IMR-90 (cell line): ENCODE results near the gene RAPGEFL1. TPM values are rescaled to one million over a fixed set of nuclear protein-coding genes. Genes with fewer than 3 reads are reported as not detected.
A peak's percentile ranks its signal among the peaks of the same experiment; 100 is the strongest.

ENCODE experiments used
- ATAC-seq: fragments of 200-7000 bp; cut with Tn5 transposase; 2 replicates; pipeline ENCODE4 v1.9.1; 2020; ENCODE audit warnings: low read depth, mild to moderate bottlenecking, moderate library complexity
- BruUV-seq: library from RNA; stranded (reverse); fragments of 400-500 nt; replicated peaks from 2 replicates; lab custom pipeline; 2021; lab: Mats Ljungman, UMichigan
- CTCF ChIA-PET: fragments of 300-600 bp; formaldehyde crosslinking; extraction: SDS; loops from one replicate; lab custom pipeline; 2021; ENCODE audit warnings: antibody characterized with exemption; lab: Yijun Ruan, JAX
- POLR2A ChIA-PET: fragments of 300-600 bp; sonication (Branson Sonifier 250); formaldehyde crosslinking; loops from one replicate; lab custom pipeline; 2022; ENCODE audit warnings: antibody characterized with exemption; ENCODE audit not compliant: unreplicated experiment; lab: Charles Lee
- DNase-seq: peaks from one replicate; pipeline ENCODE4 v3.0.0; 2013
- H2AFZ ChIP-seq: replicated peaks from 2 replicates; pipeline ENCODE3; 2013; ENCODE audit warnings: low read length, mild to moderate bottlenecking; ENCODE audit not compliant: poor library complexity
- H2AK5ac ChIP-seq: 2 replicates; pipeline ENCODE4 v1.6.1; 2013; ENCODE audit warnings: low read depth, low read length, inconsistent platforms
- H2AK9ac ChIP-seq: replicated peaks from 2 replicates; pipeline ENCODE3; 2013; ENCODE audit warnings: mild to moderate bottlenecking, low read depth, low read length, moderate library complexity; ENCODE audit not compliant: poor library complexity
- H2BK120ac ChIP-seq: 2 replicates; pipeline ENCODE4 v1.6.1; 2013; ENCODE audit warnings: low read depth, low read length, inconsistent platforms
- H2BK15ac ChIP-seq: 3 replicates; pipeline ENCODE4 v1.6.1; 2013; ENCODE audit warnings: low read depth, low read length, inconsistent platforms
- H2BK20ac ChIP-seq: 2 replicates; pipeline ENCODE4 v1.6.1; 2013; ENCODE audit warnings: low read depth, mild to moderate bottlenecking, inconsistent platforms, low read length, moderate library complexity
- H2BK5ac ChIP-seq: 2 replicates; pipeline ENCODE4 v1.6.1; 2013; ENCODE audit warnings: mild to moderate bottlenecking, low read depth, low read length, inconsistent platforms; ENCODE audit not compliant: poor library complexity, severe bottlenecking
- H3K14ac ChIP-seq: replicated peaks from 2 replicates; pipeline ENCODE4 v1.6.1; 2013; ENCODE audit warnings: low read depth, low read length, inconsistent platforms
- H3K18ac ChIP-seq: 2 replicates; pipeline ENCODE4 v1.6.1; 2013; ENCODE audit warnings: low read depth, low read length, control low read depth
- H3K23ac ChIP-seq: 2 replicates; pipeline ENCODE4 v1.6.1; 2013; ENCODE audit warnings: low read depth, low read length, inconsistent platforms
- H3K27ac ChIP-seq: 2 replicates; pipeline ENCODE4 v1.5.1; 2013; ENCODE audit warnings: mild to moderate bottlenecking, control low read depth, low read length; ENCODE audit not compliant: insufficient read depth
- H3K27me3 ChIP-seq: 2 replicates; pipeline ENCODE4 v1.6.1; 2013; ENCODE audit warnings: low read length; ENCODE audit not compliant: control insufficient read depth, insufficient read depth
- H3K36me3 ChIP-seq: 2 replicates; pipeline ENCODE4 v1.6.1; 2013; ENCODE audit warnings: low read length, mixed read lengths; ENCODE audit not compliant: control insufficient read depth, insufficient read depth
- H3K4ac ChIP-seq: 2 replicates; pipeline ENCODE4 v1.6.1; 2013; ENCODE audit warnings: low read depth, low read length, inconsistent platforms
- H3K4me1 ChIP-seq: 2 replicates; pipeline ENCODE4 v1.6.1; 2013; ENCODE audit warnings: low read length, mixed read lengths; ENCODE audit not compliant: control insufficient read depth, insufficient read depth
- H3K4me2 ChIP-seq: 2 replicates; pipeline ENCODE4 v1.6.1; 2013; ENCODE audit warnings: low read depth, mild to moderate bottlenecking, control low read depth, low read length, moderate library complexity
- H3K4me3 ChIP-seq: 2 replicates; pipeline ENCODE4 v1.5.1; 2013; ENCODE audit warnings: low read depth, mild to moderate bottlenecking, control low read depth, low read length, moderate library complexity; ENCODE audit not compliant: insufficient read depth
- H3K56ac ChIP-seq: 2 replicates; pipeline ENCODE4 v1.6.1; 2013; ENCODE audit warnings: low read length, inconsistent platforms; ENCODE audit not compliant: insufficient read depth; ENCODE audit errors: extremely low read depth
- H3K79me1 ChIP-seq, 2 experiments: 2 replicates each; pipeline ENCODE4 v1.6.1; 2013; ENCODE audit warnings: low read length in 2 of 2, inconsistent platforms in 1 of 2, low read depth in 1 of 2
- H3K9ac ChIP-seq: 2 replicates; pipeline ENCODE4 v1.6.1; 2013; ENCODE audit warnings: low read depth, low read length, control low read depth
- H3K9me1 ChIP-seq: 2 replicates; pipeline ENCODE4 v1.6.1; 2013; ENCODE audit warnings: low read length, inconsistent platforms; ENCODE audit not compliant: insufficient read depth
- H3K9me3 ChIP-seq: 2 replicates; pipeline ENCODE4 v1.6.1; 2013; ENCODE audit warnings: low read length; ENCODE audit not compliant: control insufficient read depth, insufficient read depth
- H4K20me1 ChIP-seq: 2 replicates; pipeline ENCODE4 v1.6.1; 2013; ENCODE audit warnings: low read length, inconsistent platforms; ENCODE audit not compliant: insufficient read depth
- H4K5ac ChIP-seq: 2 replicates; pipeline ENCODE4 v1.6.1; 2013; ENCODE audit warnings: mild to moderate bottlenecking, low read depth, low read length, control low read depth
- H4K8ac ChIP-seq, 2 experiments: 2 replicates each; pipeline ENCODE4 v1.6.1; 2013; ENCODE audit warnings: low read depth in 2 of 2, low read length in 2 of 2, control low read depth in 1 of 2, inconsistent platforms in 1 of 2
- H4K91ac ChIP-seq: 2 replicates; pipeline ENCODE4 v1.6.1; 2013; ENCODE audit warnings: low read depth, low read length, inconsistent platforms; ENCODE audit not compliant: insufficient read depth
- BHLHE40 ChIP-seq: fragments of 150-350 bp; IDR thresholded peaks from 2 replicates; pipeline ENCODE4 v1.6.1; 2016; ENCODE audit warnings: mild to moderate bottlenecking, low read depth, low read length
- CEBPB ChIP-seq: IDR thresholded peaks from 2 replicates; pipeline ENCODE4 v1.6.1; 2012; ENCODE audit warnings: low read depth, low read length, improper control_type of control experiment
- CHD1 ChIP-seq: IDR thresholded peaks from 2 replicates; pipeline ENCODE4 v1.6.1; 2012; ENCODE audit warnings: low read depth, low read length, improper control_type of control experiment
- CTCF ChIP-seq: conservative IDR thresholded peaks from 2 replicates; pipeline ENCODE4 v1.5.1; 2012; ENCODE audit warnings: mild to moderate bottlenecking, low read depth, low read length, improper control_type of control experiment
- ELK1 ChIP-seq: fragments of 150-350 bp; IDR thresholded peaks from 2 replicates; pipeline ENCODE4 v1.6.1; 2016; ENCODE audit warnings: low read depth, mild to moderate bottlenecking, low read length, moderate library complexity, borderline replicate concordance
- FOS ChIP-seq: fragments of 150-350 bp; IDR thresholded peaks from 2 replicates; pipeline ENCODE4 v1.6.1; 2016; ENCODE audit warnings: low read depth, low read length
- MAFK ChIP-seq: IDR thresholded peaks from 2 replicates; pipeline ENCODE4 v1.6.1; 2012; ENCODE audit warnings: low read depth, low read length, improper control_type of control experiment
- MAZ ChIP-seq: IDR thresholded peaks from 2 replicates; pipeline ENCODE4 v1.6.1; 2012; ENCODE audit warnings: low read depth, mild to moderate bottlenecking, low read length, improper control_type of control experiment, moderate library complexity, borderline replicate concordance
- MXI1 ChIP-seq: IDR thresholded peaks from 2 replicates; pipeline ENCODE4 v1.6.1; 2012; ENCODE audit warnings: low read depth, mild to moderate bottlenecking, low read length, moderate library complexity, borderline replicate concordance
- NFE2L2 ChIP-seq: fragments of 150-350 bp; IDR thresholded peaks from 2 replicates; pipeline ENCODE4 v1.6.1; 2016; ENCODE audit warnings: low read depth, mild to moderate bottlenecking, low read length
- POLR2A ChIP-seq: IDR thresholded peaks from 2 replicates; pipeline ENCODE4 v1.6.1; 2012; ENCODE audit warnings: mild to moderate bottlenecking, low read depth, low read length
- RAD21 ChIP-seq: IDR thresholded peaks from 2 replicates; pipeline ENCODE4 v1.6.1; 2012; ENCODE audit warnings: low read length, improper control_type of control experiment
- RCOR1 ChIP-seq: IDR thresholded peaks from 2 replicates; pipeline ENCODE4 v1.6.1; 2012; ENCODE audit warnings: mild to moderate bottlenecking, low read length, improper control_type of control experiment; ENCODE audit not compliant: insufficient replicate concordance
- RFX5 ChIP-seq: IDR thresholded peaks from 2 replicates; pipeline ENCODE4 v1.8.0; 2012; ENCODE audit warnings: low read depth, mild to moderate bottlenecking, low read length, moderate library complexity
- USF2 ChIP-seq: fragments of 150-350 bp; IDR thresholded peaks from 2 replicates; pipeline ENCODE4 v1.6.1; 2017; ENCODE audit warnings: mild to moderate bottlenecking, antibody characterized with exemption, low read length, low read depth
- WGBS, 2 experiments: methylation state at CpG; one replicate each; pipeline versions ENCODE4 v1.1.5 to v1.1.7; 2013; ENCODE audit warnings: missing lambda C conversion rate in 2 of 2; ENCODE audit not compliant: insufficient read length in 1 of 2; ENCODE audit errors: extremely low coverage in 2 of 2; 5-methylcytosine and 5-hydroxymethylcytosine counted together
- dilution Hi-C: fragments of 300-500 bp; cut with HindIII; formaldehyde crosslinking; loops from one replicate; pipeline ENCODE4 v1.14.3; 2018; ENCODE audit warnings: low sequenced_read_pairs; ENCODE audit not compliant: unreplicated experiment
- in situ Hi-C: fragments of 300-500 bp; cut with MboI; formaldehyde crosslinking; loops from 3 replicates; pipeline ENCODE4 v1.14.3; 2019; ENCODE audit warnings: low sequenced_read_pairs, inconsistent platforms, mixed read lengths
- intact Hi-C: fragments of 100-400 bp; cut with micrococcal nuclease; formaldehyde crosslinking; loops from 2 replicates; pipeline ENCODE4 v1.10.0; 2022
- polyA plus RNA-seq, 3 experiments: library from polyadenylated mRNA; depleted of rRNA; stranded (reverse); fragments of >200 nt; gene quantifications; 2 replicates each; pipeline ENCODE4 v1.2.3, GENCODE V29; 2012; ENCODE audit warnings: low replicate concordance in 1 of 3
- total RNA-seq: library from RNA; depleted of rRNA; stranded (reverse); fragments of >200 nt; gene quantifications from 2 replicates; pipeline ENCODE4 v1.2.3, GENCODE V29; 2012

The RAPGEFL1 gene
- total and polyA plus RNA-seq, 2 of the 4 experiments (the other 2 are of a cell fraction), result 0.54 to 5.6 TPM

GRCh38 chr17:40218006-40218739 lies 40.9 kb downstream of the RAPGEFL1 start:
- no peak overlapping the region for H2BK15ac ChIP-seq
- peak overlapping the region; percentile 92 for H2AK9ac ChIP-seq
- in situ Hi-C loops, result loop anchor here (10.0 kb wide), 1 partner anchor 137 kb away; no protein-coding TSS in a partner anchor
- no TSS peak for BruUV-seq
- WGBS, 2 experiments, result 40% methylated on average over 1 of the region's 7 CpGs; no CpG with 5 or more reads in 1 of the 2 experiments
- H3K23ac ChIP-seq, result 0 out of 2 replicates have a peak overlapping the region, but pooled peaks have one; percentile 36
- H3K9ac ChIP-seq, result no peak overlapping the region
- peak overlapping the region; percentile 91 for H3K4ac ChIP-seq
- H3K79me1 ChIP-seq, result peaks cover 0 to 31% of the 10 kb centered on the region in 2 experiments; a peak in 2 of 4 replicates
- peak overlapping the region; percentile 36; the same call in 1 of the 2 replicates for H3K27ac ChIP-seq
- H3K4me3 ChIP-seq, result no peak overlapping the region
- peak overlapping the region; percentile 96 for H2AFZ ChIP-seq
- H3K56ac ChIP-seq, result no peak overlapping the region
- H3K14ac ChIP-seq, result peak overlapping the region; percentile 80; the same call in 1 of the 2 replicates
- H3K9me3 ChIP-seq, result no peaks in the 10 kb centered on the region
- H4K5ac ChIP-seq, result peak overlapping the region; percentile 97
- no peak overlapping the region for H3K18ac ChIP-seq
- no peaks in the 10 kb centered on the region for H3K27me3 ChIP-seq
- H2BK20ac ChIP-seq, result no peak overlapping the region
- intact Hi-C loops, result no loop called here
- peak overlapping the region; percentile 69 for H2AK5ac ChIP-seq
- dilution Hi-C loops, result no loop called here
- H3K36me3 ChIP-seq, result no peaks in the 10 kb centered on the region
- H4K20me1 ChIP-seq, result no peaks in the 10 kb centered on the region
- H2BK120ac ChIP-seq, result no peak overlapping the region
- peaks cover 12% of the 10 kb centered on the region for H3K9me1 ChIP-seq
- peak overlapping the region; percentile 90 to 100 for H4K8ac ChIP-seq
- POLR2A ChIA-PET, result no interaction called here
- DNase-seq, result no peak
- no peak for ATAC-seq
- peaks cover 5% of the 10 kb centered on the region for H3K4me1 ChIP-seq
- CTCF ChIA-PET, result interaction anchor here (0.9 to 1.3 kb wide), 4 partner anchors 9 to 26 kb away, joined by 3 to 4 read pairs (median 4); no protein-coding TSS in a partner anchor
- H3K4me2 ChIP-seq, result peak overlapping the region; percentile 88
- no peak overlapping the region for H2BK5ac ChIP-seq
- H4K91ac ChIP-seq, result peak overlapping the region; percentile 79
- TF ChIP-seq RFX5 (no peak), CHD1 (no peak), BHLHE40 (no peak), MAZ (no peak), FOS (no peak), NFE2L2 (no peak), RCOR1 (no peak), MAFK (no peak), USF2 (no peak), RAD21 (no peak), CEBPB (no peak), MXI1 (no peak), POLR2A (no peak), CTCF (no peak), ELK1 (no peak)
